HG02763 (cell line): ENCODE data around the gene ACBD4.

ENCODE experiments used
- ATAC-seq: cut with Tn5 transposase; IDR thresholded peaks from one replicate; pipeline ENCODE4 v1.9.1; 2021; ENCODE audit warnings: mild to moderate bottlenecking, moderate library complexity; ENCODE audit not compliant: unreplicated experiment

Gene ACBD4

DNA sequence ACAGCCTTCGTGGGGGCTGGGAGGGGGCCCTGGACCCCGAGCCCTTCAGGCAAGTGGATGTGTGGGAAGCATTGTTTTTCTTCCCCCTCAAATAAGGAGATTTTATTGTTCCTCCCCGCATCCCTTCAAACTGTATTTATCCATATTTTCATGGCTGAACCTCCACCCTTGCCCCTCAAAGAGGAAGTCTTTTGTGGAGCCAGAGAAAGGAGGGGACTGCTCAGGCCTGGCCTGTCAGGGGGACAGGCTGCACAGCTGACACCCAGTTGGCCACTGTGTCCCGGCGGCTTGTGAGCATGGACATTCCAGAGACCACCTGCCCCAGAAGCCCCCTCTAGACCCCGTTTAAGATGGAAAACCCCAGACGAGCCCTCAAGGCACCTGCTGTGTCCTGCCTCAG lies 42.1 kb downstream of the ACBD4 start:
- no peak for ATAC-seq

DNA sequence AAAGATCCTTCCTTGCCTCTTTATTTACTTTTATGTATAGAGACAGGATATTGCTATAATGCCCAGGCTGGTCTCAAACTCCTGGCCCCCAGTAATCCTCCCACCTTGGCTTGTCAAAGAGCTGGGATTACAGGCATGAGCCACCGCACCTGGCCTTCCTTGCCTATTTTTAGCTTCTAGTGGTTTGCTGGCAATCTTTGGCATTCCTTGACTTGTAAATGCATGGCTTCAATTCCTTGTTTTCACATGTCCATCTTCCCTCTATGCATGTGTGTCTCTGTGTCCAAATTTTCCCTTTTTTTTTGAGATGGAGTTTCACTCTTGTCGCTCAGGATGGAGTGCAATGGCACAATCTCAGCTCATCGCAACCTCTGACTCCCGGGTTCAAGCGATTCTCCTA lies 48.7 kb downstream of the ACBD4 start:
- ATAC-seq = no peak

DNA sequence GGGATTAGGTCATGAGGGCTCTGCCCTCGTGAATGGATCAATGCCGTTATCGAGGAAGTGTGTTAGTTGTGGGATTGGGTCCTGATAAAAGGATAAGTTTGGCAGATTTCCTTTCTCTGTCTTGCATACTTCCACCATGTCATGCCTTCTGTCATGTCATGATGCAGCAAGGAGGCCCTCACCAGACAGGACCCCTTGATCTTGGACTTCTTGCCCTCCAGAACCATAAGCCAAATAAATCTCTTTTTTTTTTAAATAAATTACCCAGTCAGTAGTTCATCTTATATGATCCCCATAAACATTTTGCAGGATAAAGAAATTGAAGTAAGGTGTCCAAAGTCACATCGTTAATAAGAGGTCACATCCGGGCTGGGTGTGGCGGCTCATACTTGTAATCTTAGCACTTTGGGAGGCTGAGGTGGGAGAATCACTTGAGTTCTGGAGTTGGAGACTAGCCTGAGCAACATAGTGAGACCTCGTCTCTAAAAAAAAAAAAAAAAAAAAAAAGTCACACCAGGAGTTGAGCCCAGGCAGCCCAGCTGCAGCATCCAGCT lies 51.4 kb downstream of the ACBD4 start:
- ATAC-seq = no peak

DNA sequence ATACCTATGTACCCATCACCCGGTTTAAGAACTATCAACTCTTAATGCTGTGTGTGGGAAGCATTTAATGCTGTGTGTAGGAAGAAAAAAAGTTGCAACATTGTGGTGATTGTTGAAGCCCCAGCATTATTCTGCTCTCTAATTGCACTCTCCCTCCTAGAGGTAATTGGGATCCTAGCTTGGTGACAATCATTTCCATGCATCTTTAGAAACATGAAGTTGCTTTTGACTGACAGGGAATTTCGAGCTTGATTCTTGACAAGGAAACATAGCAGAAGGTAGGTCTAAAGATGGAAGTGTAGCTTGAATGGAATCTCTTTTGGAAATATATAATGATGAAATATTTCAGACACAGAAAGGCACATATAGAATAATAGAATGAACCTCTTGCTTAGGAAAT lies 53.5 kb downstream of the ACBD4 start:
- no peak for ATAC-seq

DNA sequence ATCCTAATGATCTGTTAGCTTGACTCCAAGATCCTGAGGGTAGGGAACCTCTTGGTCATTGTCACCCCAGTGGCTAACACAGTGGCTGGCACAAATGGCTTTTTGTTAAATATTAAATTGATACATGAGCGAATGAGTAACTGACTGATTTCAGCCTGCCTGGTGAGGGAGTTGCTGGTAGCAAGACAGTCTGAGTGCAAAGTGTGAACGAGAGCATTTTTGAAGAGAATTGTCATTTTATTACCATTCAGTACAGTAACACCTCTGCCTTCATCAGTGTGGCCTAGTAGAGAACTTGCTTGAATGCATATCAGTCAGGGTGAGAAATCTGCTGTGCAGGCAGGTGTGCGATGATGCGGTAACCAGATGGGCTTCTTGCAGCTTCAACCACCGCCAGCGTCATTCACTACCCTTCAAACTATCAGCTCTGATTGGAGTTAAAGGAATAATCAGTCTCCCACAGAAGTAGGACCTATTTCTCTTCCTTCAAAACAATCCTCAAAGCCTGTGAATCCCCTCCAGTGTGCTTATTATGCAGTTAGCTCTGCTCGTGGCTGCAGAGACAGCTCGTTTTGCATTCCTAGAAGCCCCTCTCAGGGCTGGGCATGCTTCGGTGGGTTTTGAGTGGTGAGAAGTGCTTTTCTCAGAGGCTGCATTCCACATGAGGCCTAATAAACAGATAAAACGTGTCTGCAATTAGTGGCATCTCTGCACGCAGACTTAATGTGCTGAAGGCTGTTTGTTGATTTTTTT lies 55.2 kb downstream of the ACBD4 start:
- ATAC-seq = no peak
